HuH-7.5 (cell line): Measurements from ENCODE around the gene DLL1.
A peak's percentile ranks its signal among the peaks of the same experiment; 100 is the strongest.

ENCODE experiments used
- DNase-seq: peaks from one replicate; pipeline ENCODE4 v3.0.0; 2011; ENCODE audit warnings: low spot score

DLL1 gene

GRCh38 chr6:170283212-170284081 is 7.4 kb downstream of the DLL1 start:
- no peak for DNase-seq

DNA sequence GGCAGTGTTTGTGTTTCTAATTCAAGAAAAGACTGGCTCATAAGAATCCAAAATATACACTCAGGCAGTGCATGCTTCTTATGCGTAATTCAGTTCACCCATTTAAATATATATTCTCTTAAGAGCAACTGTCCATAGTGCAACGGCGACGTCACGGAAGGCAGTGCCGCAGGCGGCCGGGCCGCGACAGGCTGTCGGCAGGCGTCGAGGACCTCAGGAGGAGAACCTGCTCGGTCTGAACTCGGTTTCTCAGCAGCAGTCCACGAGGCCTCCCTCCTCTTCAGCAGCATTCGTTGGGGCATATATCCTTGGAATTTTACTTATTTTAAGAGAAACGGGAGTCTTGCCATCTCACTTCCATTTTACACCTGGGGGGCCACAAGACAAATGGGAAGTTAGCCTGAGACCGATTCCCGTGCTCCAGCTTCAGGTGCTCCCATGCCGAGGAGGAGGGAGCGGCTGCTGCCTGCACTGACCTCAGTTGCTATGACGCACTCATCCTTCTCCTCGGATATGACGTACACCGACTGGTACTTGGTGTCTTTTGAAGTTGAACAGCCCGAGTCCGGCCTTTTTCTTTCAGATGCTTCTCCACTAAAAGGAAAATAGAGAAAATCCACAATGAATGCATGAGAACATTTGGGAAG is 8.2 kb downstream of the DLL1 start:
- no peak for DNase-seq

DNA sequence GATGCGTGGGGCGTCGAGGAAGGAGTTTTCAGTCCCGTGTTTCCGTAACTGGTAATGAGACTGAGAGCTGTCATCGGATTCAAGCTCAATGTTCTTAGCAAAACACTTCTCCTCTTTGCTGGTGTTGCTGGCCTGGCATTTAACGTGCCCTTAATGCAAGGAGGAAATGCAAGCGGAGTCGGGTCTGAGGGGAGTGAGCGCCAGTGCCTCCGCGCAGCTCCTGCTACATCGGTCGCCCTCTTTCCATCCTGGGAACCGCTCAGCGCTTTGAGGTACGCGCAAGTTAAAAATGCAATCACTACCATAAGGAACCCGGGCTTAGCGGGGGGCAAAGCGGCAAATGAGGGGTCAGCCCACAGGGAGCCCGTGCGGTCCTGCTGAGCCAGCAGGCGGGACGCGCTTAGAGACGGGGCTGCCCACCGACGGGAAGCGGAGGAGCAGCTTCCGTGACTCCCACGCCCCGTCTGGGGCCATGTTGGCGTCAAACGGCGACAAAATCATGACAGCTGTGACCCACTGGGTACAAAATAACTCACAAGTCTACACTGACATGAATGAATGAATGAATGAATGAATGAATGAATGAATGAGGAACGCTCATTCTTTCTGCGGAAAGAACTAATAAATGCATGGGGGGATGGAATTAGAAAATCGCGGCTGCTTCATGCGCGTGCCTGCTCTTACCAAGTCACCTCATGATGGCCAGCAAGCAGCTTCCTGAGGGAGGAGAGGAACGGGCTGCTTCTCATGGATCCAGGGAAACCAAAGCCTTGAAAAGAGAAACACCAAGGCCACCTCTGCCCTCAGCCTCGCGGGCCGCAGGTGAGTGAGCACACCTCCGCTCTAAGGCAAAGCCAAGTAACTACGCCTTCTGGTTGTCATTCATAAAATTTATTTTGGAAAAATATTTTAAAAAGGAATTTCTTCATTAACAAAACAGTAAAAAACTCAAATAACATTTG is 9.3 kb downstream of the DLL1 start:
- DNase-seq = no peak

- DNase-seq = no peak
Measured at GRCh38 chr6:170280689-170281045, 10.2 kb downstream of the DLL1 start.

DNA sequence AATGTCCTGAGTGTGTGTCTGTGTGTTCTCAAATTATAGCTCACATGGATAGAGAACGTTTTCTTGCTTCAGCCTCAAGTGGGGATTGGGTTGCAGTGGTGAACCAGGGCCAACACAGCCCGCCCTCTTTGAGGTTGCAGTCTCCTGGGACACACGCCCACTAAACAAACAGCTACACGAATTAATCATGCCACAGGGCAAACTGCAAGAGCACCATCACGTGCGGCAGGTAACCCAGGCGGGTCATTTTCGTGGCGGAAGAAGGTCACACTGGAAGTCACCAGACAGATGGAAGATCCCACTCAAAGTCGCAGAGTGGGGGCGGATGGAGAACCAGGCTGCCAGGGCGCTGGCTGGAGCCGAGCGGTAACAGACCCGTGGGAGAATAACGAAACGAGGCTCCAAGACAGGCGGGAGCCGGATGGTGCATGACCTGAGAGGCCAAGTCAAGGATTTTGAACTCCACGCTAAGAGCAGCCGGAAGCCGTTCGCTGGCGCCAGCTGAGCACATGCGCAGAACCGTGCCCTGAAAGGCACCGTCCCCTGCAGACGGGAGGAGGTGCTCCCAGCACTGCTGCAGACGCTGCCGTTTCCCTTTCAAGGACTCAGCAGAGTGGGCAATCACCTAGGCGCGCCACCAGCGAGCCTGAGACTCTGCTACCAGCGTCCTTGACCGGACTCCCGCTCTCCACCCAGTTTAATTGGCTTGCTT is 10.7 kb downstream of the DLL1 start:
- DNase-seq = peak; percentile 82

- no peak for DNase-seq
Measured at GRCh38 chr6:170279426-170279825, 11.5 kb downstream of the DLL1 start.

GRCh38 chr6:170278743-170279094 is 12.2 kb downstream of the DLL1 start:
- no peak for DNase-seq

DNA sequence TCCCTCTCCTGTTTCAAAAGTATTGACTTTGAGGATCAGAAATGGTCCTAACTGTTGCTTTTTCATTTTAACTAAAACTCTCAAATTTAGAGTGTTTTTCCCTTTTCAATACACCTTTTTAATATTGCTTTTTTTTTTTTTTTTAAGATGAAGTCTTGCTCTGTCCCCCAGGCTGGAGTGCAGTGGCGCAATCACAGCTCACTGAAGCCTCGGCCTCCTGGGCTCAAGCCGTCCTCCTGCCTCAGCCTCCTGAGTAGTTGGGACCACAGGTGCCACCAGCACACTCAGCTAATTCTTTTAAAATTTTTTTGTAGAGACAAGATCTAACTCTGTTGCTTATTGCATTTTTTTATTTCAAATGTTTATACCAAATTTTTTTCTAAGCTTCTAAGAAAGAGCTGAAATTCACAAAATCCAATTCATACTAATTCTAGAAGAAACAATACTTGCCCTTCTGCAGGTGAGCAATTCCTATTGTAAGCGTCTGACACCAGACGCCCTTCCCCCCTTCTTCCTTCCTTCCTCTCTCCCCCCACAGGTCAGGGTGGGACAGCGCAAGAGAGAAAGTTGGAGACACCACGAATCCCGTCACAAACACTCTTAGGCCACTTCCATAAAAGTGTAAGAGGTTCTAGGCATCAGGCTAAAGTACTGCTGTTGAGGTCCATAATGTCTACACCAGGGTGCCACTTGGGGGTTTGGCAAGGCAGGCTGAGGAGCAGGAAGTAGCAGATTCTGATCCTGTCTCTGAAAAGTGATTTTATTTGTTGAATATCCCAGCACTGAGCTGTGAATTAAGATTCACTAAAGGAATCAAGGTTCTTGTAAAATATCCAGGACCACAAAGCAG is 12.8 kb downstream of the DLL1 start:
- DNase-seq = no peak

DNA sequence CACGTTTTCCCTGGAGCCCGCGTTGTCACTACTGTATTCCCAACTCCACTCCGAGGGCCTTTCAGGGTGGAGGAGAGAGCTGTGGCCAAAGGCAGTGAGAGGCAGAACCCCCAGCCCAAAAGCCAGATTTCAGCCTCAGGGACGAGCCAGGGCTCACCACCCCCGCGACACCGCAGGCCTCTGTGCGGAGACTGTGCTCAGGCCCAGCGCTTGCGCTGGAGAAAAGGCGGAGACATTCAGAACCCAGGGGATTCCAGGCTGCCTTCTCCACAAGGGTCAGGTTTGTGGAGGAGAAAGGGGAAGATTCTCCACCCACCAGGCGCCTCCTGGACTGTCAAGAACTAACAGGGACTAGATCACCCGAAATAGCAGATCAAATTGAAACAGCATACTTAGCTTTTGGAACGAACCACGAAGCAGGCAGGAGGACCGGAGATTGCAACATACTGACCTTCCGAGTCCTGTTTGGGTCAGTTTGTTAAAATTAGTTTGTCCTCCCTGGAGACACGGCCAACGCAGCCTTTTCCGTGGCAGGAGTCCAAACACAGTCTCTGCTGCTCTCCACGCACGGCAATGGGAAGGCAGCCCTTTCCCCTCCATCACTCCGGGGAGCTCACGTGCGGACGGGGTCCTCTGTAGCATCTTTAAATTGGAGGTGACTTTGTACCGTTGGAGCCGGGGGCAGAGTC is 14.4 kb downstream of the DLL1 start:
- DNase-seq = no peak

DNA sequence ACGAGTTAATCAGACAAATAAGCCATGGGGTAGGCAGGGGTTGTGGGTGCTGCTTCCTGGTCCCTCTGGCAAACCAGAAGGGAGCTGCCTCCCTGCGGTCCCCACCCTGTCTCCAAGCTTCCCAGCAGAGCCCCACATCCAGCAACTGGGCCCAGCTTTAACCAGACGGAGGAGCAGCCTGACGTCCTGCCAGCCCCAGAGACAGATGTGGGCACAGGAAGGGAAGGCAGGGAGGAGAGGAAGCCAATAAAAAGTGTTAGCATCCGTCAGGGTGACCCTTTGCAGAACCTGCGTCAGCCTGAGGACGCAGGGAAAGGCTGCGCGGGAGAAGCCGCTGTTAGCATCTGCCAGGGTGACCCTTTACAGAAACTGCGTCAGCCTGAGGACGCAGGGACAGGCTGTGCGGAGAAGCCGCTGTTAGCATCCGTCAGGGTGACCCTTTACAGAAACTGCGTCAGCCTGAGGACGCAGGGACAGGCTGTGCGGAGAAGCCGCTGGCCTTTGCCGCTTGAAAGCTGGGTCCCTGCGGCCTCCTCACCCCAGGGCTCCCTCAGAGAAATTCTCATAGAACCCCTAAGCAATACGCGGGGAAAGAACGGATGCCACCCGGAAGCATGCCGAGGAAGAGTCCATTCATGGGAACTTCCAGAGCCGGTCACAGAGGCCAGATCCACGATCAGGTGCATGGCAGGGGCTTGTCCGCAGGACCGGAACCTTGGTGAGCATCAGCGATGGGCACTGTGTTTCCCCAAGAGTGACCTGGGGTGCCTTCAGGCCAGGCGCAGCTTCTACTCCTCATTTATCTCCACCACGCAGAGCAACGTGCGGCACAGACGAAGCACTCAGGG is 15.9 kb downstream of the DLL1 start:
- DNase-seq = no peak

DNA sequence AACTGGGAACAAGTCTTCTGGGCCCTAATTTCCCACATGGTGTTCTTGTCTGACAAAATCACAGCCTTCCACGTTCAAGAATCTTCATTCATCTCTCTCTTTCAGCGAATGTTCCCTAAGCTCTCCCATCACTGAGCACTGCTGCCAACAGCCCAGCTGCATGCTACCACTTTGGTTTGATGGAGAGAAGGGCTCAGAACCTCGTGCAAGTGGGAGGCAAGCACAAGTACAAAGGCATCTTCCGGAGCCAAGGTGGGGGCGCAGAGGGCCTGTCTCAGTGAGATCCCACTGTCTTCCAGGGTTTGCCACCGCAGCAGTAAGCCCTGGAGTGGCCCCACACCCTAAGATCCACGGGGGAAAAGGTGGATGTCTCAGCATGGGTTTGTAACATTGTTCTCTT is 17.2 kb downstream of the DLL1 start:
- no peak for DNase-seq

- no peak for DNase-seq
Measured at GRCh38 chr6:170273191-170273590, 17.7 kb downstream of the DLL1 start.

GRCh38 chr6:170272341-170273065 is 18.4 kb downstream of the DLL1 start:
- DNase-seq = no peak

DNA sequence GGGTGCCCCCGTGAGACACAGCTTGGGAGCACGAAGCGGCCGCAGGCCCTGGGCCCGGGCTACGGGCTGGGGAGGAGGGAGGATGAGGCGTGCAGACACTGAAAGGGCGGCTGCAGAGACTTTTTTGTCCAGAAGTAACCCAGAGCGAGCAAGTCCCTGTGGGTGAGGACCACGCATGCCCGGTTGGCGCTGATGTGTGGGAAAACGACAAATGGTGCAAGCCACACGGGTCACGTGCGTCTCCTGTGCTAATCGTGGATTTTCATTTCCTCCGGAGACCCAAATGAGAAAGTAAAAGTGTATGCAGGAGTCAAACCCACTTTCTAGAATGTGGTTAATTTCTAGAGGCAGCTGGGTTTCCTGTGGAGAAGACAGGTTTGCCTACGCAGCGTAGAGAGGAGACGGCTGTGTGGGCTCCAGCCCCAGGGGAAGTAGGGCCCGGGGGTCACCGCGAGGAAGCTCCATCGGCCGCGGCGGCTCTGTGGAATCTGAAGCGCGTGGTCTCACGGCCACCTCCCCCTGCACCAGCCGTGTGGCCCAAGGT is 19.0 kb downstream of the DLL1 start:
- no peak for DNase-seq

GRCh38 chr6:170270984-170271593 is 19.8 kb downstream of the DLL1 start:
- no peak for DNase-seq

DNA sequence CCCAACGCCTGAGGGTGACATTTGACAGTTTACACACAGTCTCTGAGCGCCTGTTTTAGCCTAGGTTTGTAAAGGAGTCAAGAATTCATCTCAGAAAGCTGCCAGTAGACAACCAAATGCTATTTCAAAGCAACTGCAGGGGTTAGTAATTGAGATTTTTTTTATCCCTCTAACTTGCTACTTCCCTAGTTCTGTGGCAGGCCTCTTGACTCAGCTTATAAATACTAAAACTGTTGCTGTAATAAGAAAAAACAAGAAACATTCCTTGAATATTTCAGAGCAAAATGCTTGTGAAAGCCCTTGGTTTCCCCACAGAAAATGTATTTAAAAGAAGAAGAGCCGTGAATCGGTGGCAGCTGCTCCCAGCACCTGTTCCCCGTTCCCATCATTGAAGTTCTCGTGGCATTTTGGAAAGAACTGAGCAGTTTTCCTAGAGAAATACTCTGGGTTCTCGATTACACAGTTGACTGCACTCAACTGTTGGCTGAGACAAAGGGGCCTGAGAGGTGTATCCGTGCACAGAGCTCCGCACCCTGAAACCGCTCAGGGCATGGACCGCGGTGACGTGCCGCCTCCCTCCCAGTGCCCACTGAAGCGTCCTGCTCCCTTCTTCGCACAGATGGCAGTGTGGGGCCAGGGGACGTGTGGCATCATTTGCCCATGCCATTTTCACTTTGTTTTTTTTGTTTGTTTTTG is 20.9 kb downstream of the DLL1 start:
- no peak for DNase-seq

- DNase-seq = no peak
Measured at GRCh38 chr6:170269151-170269845, 21.6 kb downstream of the DLL1 start.
